ENCODE results near the gene STOML3.
"Not testable (repeated sequence)": the region's sequence is repeated elsewhere in the genome, so short reads cannot be mapped to it uniquely, and the experiment has no call there.

STOML3 gene, protein sequence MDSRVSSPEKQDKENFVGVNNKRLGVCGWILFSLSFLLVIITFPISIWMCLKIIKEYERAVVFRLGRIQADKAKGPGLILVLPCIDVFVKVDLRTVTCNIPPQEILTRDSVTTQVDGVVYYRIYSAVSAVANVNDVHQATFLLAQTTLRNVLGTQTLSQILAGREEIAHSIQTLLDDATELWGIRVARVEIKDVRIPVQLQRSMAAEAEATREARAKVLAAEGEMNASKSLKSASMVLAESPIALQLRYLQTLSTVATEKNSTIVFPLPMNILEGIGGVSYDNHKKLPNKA

DNA sequence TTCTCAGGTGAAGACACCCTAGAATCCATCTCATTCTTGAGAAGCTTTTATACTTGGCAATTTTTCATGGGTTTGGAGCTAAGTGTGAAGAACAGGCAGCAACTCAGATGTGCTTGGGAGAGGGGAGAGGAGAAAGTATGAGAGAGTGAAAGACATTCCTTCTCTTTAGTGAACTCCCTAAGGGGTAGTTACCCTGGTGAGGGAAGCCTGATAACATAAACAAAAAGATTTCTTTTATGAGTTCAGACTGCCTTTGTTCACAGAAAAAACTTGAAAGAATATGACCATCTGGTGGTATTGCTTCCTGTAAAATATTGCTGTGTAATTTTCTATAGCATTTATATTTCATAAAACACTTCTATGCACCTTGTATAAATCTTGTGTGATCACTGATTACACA lies at the start of gene STOML3:
STOML3 (minus strand) TSS at position 139 of the 400 bp plus-strand sequence; CDS start at position 29, 110 bp downstream.
- DNase-seq = no peak

DNA sequence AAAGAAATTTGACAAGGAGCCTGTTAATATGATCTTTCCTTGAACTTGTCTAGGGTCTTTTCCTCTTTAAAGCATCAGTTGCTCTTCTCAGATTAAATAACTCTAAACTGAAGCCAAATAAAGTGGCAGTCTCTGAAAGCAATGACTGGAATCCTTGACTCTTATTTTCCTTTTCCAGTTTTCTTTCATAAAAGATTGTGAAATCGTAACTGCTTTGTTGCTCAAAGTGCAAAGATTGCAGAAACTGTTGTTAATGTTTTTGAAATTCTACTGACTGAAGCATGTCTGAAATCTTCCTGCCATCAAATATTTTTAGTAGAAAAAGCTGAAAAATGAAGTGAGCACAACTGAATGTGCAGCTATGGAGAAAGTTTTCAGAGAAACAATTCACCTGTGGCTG lies 49.6 kb upstream of the STOML3 start:
- DNase-seq = no peak

DNA sequence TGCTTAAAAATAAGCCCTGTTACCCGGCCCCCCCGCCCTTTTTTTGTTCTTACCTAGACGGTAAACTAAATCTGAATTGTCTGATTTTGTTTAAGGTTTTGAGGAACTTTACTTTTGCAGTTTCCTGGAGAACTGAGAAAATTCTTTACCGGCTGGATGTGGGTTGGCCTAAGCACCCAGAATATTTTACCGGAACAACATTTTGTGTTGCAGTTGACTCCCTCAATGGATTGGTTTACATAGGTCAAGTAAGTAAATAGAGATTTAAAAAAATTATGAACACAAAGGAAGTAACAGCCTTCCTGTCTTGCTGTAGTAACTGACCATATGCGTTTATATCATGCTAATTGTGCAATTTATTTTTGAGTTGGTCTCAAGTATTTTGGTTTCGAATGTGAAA lies 48.4 kb upstream of the STOML3 start:
- DNase-seq = no peak

DNA sequence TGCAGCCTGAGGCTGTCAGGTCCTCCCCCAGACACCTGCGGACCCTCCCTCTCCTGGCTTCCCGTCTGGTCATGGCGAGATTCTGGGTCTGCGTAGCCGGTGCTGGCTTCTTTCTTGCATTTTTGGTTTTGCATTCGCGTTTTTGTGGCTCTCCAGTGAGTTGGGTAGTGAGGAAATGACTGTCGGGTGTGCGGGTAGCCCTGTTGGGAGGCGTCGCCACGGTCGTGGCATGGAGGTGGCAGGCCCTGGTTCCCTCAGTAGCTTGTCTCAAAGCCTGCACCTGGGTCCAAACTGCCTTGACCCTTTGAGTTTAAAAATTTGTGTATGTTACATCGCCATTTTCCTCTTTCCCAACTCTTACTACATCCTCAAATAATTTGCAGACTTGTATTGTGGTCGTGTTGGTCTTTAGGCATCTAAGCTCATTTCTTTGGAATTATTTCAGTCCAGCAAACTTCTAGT lies 48.0 kb upstream of the STOML3 start:
- peak; percentile 14 to 36 for DNase-seq

DNA sequence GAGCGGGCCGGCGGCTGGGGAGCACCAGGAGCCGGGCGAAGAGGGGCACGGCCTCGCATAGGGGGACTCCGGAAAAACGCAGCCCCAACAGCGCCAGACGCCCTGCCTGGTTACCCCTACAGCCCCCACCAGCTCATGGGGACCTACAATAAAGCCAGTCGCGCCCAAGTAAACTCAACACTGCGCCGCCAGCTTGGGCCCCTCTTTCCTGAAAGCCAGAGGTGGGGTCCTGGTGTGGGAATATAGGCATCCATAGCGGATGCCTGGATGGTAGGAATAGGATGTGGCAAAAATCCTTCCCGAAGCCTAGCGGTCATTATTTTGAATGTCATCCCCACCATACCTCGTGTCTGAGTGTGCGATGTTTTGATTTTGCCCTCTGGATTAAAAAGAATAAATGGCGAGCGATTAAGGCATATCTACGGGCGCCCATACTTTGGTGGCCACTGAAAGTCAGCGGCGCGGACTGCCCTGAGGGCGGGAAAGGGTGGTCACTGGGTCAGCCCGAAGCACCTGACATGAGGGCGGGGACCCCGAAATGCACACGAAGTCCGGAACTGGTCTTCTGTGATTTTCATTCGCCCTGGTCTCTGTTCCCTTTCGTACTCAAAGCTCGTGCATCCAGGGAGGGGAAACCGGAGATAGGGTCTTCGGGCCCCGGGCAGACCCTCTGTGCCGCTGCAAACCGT lies 47.4 kb upstream of the STOML3 start, which contains the start of the genes NHLRC3 and PROSER1:
NHLRC3 (plus strand) TSS at position 577 of the 689 bp plus-strand sequence. CDS start 184 bp downstream, outside the sequence.
PROSER1 (minus strand) TSS at position 210 of the 689 bp plus-strand sequence. CDS start 847 bp downstream, outside the sequence.
- DNase-seq = peak; percentile 56 to 76

DNA sequence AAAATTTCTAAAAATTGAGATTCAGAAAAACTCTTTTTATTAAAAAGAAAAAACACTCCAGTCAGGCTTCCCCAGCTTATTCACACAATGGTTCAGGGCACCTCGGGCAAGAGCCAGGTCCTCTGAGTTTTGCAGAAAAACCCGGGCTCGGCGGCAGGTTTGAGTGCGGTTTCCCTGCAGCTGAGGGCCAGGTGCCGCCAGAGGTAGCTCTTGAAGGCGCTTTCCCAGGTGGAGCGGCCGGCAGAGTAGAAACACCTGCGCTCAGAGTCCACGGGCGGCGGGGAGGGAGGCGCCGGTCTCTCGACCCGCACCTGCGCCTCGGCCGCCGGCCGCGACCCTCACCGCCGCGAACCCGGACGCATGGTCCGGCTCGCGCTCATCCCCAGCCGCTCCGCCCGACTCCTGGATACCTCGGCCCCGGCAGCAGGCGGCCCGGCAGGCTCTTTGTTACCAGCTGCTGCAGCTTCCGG lies 46.8 kb upstream of the STOML3 start:
- DNase-seq = no peak

DNA sequence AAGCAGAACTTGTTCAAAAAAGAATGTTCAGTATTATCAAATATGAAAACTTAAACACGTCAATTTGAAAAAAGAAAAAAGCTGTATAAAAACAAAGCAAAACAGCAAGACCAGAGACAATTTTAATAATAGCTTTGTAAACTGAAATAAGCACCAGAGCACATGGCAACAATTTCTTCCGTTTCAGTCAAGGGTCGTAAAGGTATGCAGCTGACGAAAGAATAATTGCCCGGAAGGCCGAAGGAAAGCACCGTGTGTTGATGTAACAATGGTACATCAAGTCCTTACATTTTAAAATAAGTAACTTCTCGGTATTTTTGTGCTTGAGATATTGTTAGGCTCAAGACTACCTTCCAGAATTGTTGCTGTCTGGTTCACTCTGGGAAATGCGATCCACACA lies 45.6 kb upstream of the STOML3 start:
- peak in 1 of 2 experiments; percentile 12 for DNase-seq

DNA sequence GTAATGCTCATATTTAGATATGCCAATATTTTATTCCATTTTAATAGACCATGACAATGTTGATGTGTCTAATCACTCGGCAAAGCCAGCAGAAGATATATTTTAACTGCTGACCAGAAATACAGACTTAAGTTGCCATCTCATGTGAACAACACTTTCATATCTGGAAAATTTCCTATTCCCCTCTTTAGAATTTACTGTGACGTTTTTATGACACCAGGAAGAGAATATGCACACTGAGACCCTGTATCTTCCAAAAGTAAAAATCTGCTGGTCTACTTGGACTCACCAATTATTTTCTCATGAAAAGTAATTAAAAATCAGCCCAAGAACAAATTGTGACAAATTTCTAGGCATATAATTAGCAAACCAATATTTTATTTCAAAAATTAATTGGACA lies 45.2 kb upstream of the STOML3 start:
- no peak for DNase-seq

DNA sequence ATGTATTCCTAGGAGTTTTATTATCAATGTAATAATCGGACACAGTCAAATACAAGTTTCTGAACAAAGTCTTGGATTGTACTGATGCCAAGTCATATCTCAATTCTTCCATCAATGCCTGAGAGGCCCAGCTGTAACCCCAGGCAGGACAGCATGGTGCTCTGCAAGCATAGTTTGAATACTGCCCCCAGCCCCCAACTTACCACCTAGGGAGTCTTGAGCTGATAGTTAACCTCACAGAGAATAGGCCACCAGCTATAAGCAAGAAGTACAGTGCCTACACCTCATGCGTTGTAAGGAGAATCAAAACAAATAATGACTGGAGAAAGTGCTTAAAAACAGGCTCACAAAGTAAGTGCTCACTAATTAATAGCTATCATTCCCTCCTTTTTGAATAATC lies 44.6 kb upstream of the STOML3 start:
- DNase-seq = no peak

DNA sequence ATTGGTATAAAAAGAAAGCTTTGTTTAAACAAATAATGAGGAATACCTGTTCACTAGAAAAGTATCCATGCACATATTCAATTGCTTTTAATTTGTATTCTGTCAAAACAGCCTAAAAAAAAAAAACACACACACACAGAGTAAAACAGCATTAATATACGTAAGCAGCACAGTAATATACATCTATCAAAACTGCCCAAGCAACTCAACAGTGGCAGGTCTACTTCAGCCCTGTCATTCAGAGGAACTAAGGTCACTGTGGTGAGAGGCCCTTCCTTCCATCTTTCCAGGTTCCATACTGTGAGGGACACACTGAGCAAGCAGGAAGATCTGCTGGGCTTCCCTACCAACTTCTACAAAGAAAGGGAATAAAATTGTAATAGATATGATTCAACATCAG lies 43.5 kb upstream of the STOML3 start:
- DNase-seq = no peak

DNA sequence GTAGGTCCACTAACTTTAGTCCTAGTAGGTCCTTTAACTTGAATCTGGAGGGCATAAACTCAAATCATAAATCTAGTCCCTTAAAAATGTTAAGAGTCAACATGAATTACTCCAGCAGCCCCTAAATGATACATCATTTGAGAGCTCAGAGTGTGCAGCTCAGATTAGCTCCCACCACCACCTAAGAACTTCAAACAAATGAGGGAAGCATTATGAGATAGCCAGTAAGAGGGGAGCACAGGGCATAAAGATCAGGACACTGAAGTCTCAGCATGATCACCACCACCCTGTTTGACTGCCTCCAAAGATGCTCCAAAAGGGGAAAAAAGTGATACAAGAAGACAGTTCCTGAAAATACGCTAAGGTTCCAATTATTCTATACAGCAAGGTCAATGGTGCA lies 41.5 kb upstream of the STOML3 start:
- DNase-seq = no peak

DNA sequence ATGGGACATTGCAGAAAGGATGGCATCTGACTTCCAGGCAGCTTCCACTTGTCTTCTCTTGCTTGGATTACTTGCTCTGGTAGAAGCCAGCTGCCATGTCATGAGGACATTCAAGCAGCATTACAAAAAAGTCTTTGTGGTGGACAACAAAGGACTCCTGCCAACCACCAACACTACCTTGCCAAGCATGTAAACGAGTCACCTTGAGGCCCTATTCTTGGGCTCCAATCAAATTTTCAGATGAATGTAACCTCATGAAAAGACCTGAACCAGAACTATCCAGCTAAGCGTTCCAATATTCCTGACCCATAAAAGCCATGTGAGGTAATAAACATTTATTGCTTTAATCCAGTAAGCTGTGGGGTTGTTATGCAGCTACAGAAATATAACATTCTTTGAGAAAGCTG lies 34.8 kb upstream of the STOML3 start:
- no peak for DNase-seq

DNA sequence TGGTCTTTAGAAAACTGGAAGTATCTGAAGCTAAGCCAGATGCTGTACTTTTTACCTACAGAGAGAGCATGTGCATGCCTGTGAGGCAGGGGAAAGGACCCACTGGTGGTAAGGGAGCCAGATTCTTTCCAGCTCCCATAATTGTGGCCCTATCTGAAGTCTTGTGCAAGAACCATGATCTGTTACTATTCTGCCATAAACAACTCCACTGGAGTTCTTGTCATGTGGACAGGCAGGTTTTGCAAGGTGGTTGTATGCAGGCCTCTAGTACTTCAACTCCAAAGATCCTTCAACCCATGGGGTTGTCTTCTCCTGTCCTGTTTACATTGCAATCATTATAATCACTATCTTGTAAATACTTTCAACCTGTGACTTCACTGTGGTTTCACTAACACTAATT lies 33.1 kb upstream of the STOML3 start:
- DNase-seq = no peak

DNA sequence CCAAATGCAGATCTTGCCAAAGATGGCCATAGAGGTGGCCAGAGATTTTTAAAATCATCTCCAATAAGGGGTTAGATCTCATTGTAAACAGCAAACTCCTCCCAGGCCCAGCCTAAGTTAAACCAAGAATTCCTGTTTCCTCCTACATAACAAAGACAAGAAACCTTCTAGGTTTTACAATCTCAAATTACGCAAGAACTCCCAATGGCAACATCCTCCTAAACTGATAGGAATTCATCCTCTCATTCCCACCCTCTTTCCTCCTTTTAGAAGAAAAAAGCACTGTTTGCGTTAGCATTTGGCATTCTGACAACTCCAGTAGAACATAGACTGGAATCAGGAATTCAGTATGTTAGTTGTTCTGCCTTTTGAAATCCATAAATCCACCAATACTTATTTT lies 32.7 kb upstream of the STOML3 start:
- DNase-seq = no peak

DNA sequence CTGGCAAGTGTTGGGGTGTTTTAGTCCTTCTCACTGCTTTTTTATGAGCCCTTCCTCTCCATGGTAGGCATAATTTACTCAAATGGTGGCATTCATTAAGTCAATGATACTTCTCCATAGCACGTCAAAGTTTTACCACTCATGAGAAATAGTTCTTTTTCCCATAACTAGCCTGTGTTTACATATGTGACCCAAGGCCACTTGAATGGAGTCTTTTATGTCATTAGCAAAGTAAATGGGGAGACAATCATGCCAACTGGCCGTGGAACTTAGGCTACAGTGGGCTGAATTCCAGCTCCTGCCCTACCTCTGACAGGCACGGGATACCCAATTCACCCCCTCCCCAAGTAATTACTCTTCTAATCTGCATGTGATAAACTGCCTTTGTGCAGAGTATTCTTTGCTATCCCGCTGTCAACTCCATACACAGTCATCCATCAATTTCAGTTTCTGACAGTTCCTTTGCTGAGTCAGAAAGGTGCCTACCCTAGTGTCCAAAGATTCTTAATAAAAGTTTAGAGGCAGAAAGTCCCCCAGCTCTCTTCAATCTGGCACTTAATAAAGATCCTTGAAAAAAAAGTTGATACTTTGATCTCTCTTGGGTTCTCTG lies 30.3 kb upstream of the STOML3 start:
- DNase-seq = no peak

DNA sequence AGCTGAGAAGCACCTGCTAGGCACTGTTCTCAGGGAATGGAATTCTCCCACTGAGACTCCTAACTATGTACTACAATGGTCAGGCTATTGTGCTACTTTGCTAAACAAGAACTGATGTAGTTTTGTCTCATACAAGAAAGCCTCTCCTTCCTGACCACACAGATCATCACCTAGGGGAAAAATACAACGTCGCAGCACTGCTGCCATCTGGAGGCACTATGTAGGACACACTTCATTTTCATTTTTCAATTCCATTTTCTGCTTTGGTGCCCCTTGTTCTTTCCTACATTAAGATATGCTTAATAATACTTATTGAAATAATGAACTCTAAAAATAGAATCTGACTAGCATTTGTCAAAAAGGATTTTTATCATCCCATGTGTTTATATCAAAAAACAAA lies 26.2 kb upstream of the STOML3 start:
- peak in 1 of 2 experiments; percentile 42 for DNase-seq

DNA sequence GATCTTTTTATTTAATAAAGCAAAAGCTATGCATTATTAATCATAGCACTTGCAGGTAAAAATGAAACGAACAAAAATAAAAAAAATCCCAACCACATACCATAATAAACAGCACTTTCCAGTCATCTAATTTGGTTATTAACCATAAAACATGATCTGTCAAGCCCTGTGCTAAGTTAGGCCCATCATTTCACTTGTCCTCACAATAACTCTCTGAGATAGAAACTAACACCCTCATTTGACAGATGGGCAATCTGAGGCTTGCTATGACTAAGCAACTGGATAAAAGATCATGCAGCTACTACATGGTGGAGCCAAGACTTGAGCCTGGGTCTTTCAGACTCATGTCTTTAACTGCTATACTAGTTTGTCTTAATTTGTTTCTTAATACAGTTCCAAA lies 25.5 kb upstream of the STOML3 start:
- no peak for DNase-seq

DNA sequence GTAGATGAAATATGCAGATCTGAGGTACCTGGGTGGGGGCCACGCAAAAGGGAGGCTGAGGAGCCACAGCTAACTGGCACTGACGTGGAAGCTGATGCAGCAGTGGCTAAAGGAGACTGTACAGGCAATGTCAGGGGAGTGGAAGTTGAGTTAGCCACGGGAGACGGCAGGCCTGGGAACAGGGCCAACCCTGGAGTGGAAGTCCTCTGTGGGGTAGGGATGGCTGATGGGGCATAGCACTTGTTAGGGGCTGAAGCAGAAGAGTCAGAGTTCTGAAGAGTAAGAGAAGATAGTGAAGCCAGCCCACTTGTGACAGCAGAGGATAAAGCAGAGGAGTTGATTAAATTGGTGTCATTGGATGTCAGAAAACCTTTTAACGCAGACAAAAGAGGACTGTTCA lies 22.8 kb upstream of the STOML3 start:
- no peak for DNase-seq

DNA sequence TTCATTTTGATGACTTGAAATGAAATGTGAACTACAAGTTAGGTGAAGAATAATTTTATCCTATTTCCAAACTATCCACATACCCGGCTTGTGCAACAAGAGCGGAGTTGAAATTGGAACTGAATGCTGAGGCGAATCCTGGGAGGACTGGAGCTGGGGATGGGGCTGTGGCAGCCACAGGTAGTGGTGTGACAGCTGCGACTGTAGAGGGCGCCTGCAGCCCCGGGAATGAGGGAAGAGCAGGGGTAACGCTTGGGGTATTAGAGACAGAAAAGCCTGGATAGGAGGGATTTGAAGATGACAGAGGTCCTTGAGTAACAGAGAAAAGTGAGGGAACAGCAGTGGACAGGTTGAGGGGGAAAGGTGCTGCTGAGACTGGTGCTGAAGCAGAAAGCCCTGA lies 22.0 kb upstream of the STOML3 start:
- DNase-seq = no peak

DNA sequence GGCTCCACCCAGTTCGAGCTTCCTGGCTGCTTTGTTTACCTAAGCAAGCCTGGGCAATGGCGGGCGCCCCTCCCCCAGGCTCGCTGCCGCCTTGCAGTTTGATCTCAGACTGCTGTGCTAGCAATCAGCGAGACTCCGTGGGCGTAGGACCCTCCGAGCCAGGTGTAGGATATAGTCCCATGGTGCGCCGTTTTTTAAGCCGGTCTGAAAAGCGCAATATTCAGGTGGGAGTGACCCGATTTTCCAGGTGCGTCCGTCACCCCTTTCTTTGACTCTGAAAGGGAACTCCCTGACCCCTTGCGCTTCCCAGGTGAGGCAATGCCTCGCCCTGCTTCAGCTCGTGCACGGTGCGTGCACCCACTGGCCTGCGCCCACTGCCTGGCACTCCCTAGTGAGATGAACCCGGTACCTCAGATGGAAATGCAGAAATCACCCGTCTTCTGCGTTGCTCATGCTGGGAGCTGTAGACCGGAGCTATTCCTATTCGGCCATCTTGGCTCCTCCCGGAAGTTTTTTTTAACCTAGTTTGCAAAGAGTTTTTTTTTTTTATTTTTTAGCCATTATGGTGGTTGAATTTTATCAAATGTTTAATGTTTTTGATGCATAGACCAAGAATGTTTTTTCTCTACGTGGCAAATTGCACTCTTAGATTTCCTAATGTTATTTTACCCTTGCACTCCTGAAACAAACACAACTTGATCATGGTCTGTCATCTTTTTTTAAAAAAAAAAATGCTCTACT lies 15.9 kb upstream of the STOML3 start:
- DNase-seq = not testable (repeated sequence)

DNA sequence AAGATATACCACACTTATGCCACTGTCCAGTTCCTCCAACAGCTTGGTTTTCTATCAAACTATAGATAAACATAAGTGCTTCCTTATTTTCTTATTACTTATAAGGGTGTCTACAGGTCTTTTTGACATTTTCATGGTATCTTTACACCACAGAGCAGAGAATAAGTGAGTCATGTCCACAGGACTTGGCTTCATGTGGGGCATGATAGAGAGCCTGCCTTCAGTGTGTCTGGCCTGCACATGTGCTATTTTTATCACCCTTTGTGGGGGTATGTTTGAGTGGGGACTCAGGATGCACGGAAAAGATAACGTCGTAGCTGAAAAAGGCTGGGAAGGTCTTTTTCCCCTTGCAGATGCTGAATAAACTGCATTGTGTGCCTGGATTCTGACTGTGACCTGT lies 8.1 kb upstream of the STOML3 start:
- no peak for DNase-seq

DNA sequence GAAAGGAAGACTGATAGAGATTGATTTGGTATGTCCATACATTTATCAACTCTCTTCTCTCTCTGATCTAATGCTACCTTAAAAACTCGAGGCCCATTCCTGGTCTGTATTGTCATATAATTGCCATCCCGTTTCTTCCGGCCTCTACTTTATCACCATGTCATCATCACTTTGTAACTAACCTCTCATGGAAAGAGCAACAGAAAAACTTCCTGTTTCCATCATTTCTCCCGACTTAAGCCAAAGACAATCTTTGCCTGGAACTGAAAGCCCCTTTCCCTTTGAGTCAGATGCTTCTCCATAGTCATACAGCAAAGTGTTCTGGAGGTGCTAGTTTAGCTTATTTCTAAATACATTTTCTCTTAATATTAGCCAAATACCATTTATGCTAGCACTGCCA lies 2.8 kb upstream of the STOML3 start:
- DNase-seq = no peak

DNA sequence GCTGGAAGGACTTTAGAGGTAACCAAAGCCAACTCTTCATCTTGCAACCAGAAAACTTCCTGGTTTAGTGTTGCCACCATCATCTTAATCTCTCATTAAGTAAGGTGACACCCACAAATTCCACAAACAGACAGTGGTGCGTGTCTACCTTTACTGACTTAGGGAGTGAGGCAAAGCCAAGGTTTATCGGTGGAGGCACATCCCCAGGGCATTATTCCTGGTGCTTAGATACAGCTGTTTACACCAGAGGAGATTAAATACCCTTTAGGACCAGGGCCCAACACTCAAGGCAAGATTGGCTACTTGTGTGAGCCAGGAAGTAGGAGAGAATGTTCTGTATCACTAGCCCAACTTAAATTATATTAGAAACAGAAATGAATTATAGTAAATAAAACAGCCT lies 9.5 kb downstream of the STOML3 start:
- no peak for DNase-seq

All from Kasumi-1 (cell line).